Measurements from ENCODE around the gene SS18.

DNA sequence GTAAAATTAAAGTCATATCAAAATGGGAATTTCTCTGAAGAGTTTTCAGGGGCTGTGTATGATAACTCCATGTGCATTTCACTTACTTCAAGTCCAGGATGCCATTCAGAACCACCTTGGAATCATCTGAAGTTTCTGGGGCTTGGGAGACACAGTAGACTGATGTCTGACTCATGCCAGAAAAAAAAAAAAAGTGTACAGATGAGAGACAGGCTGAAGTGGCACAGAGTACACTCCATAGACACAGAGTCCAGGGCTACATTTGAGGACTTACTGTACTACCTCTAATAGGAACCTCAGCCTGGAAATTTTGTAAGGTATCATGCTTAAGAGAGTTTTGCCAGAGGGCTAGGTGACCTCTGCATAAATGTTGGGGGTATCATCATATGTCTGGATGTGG is 92.0 kb downstream of the SS18 start:
- TF ChIP-seq, protein P1, sequence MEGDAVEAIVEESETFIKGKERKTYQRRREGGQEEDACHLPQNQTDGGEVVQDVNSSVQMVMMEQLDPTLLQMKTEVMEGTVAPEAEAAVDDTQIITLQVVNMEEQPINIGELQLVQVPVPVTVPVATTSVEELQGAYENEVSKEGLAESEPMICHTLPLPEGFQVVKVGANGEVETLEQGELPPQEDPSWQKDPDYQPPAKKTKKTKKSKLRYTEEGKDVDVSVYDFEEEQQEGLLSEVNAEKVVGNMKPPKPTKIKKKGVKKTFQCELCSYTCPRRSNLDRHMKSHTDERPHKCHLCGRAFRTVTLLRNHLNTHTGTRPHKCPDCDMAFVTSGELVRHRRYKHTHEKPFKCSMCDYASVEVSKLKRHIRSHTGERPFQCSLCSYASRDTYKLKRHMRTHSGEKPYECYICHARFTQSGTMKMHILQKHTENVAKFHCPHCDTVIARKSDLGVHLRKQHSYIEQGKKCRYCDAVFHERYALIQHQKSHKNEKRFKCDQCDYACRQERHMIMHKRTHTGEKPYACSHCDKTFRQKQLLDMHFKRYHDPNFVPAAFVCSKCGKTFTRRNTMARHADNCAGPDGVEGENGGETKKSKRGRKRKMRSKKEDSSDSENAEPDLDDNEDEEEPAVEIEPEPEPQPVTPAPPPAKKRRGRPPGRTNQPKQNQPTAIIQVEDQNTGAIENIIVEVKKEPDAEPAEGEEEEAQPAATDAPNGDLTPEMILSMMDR (IDR thresholded peaks at IDR 0.05; ENCODE audit: low read depth, low read length, missing input control) = no peak
- TF ChIP-seq GABPA (IDR thresholded peaks at IDR 0.05 in 1 of 2, conservative IDR thresholded peaks at IDR 0.05 in 1 of 2) (no peak), HNF4G (IDR thresholded peaks at IDR 0.05) (no peak), FOXA2 (IDR thresholded peaks at IDR 0.05) (no peak), TAF1 (conservative IDR thresholded peaks at IDR 0.05) (no peak), YY1 (IDR thresholded peaks at IDR 0.05) (no peak), SP1 (IDR thresholded peaks at IDR 0.05) (no peak), NR2F2 (IDR thresholded peaks at IDR 0.05) (no peak), FOXA1 (IDR thresholded peaks at IDR 0.05) (no peak), EGR1 (IDR thresholded peaks at IDR 0.05; ENCODE audit: low read depth in 2 of 2) (no peak), RAD21 (IDR thresholded peaks at IDR 0.05) (no peak)
- TF ChIP-seq, protein P2, sequence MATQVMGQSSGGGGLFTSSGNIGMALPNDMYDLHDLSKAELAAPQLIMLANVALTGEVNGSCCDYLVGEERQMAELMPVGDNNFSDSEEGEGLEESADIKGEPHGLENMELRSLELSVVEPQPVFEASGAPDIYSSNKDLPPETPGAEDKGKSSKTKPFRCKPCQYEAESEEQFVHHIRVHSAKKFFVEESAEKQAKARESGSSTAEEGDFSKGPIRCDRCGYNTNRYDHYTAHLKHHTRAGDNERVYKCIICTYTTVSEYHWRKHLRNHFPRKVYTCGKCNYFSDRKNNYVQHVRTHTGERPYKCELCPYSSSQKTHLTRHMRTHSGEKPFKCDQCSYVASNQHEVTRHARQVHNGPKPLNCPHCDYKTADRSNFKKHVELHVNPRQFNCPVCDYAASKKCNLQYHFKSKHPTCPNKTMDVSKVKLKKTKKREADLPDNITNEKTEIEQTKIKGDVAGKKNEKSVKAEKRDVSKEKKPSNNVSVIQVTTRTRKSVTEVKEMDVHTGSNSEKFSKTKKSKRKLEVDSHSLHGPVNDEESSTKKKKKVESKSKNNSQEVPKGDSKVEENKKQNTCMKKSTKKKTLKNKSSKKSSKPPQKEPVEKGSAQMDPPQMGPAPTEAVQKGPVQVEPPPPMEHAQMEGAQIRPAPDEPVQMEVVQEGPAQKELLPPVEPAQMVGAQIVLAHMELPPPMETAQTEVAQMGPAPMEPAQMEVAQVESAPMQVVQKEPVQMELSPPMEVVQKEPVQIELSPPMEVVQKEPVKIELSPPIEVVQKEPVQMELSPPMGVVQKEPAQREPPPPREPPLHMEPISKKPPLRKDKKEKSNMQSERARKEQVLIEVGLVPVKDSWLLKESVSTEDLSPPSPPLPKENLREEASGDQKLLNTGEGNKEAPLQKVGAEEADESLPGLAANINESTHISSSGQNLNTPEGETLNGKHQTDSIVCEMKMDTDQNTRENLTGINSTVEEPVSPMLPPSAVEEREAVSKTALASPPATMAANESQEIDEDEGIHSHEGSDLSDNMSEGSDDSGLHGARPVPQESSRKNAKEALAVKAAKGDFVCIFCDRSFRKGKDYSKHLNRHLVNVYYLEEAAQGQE (IDR thresholded peaks at IDR 0.05) = no peak
- TF ChIP-seq, protein P3, sequence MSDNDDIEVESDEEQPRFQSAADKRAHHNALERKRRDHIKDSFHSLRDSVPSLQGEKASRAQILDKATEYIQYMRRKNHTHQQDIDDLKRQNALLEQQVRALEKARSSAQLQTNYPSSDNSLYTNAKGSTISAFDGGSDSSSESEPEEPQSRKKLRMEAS (IDR thresholded peaks at IDR 0.05) = no peak
